Neural cell (in vitro differentiated cells): ENCODE data around the gene SLC25A39. TPM values are rescaled to one million over a fixed set of nuclear protein-coding genes. Genes with fewer than 3 reads are reported as not detected.

ENCODE experiments used
- H2AFZ ChIP-seq: fragments of 200-600, 300-800 bp; sonication (generic), shearing (Covaris generic); 2 replicates; pipeline ENCODE4 v1.6.0; 2014; ENCODE audit warnings: low read depth, mild to moderate bottlenecking, antibody characterized with exemption, low read length, moderate library complexity
- H3F3A ChIP-seq: fragments of 200-600 bp; shearing (Covaris generic); 2 replicates; pipeline ENCODE4 v1.6.1; 2016; ENCODE audit warnings: mild to moderate bottlenecking, moderate library complexity, mixed read lengths, antibody characterized with exemption, low read length; ENCODE audit not compliant: insufficient read depth, poor library complexity, severe bottlenecking
- H3K27ac ChIP-seq: fragments of 200-600, 300-800 bp; sonication (generic), shearing (Covaris generic); 2 replicates; pipeline ENCODE4 v1.5.1; 2014; ENCODE audit warnings: mild to moderate bottlenecking, low read length, moderate library complexity
- H3K27me3 ChIP-seq: fragments of 300-800, 200-600 bp; sonication (generic), shearing (Covaris generic); 2 replicates; pipeline ENCODE4 v1.6.0; 2014; ENCODE audit warnings: mild to moderate bottlenecking, low read depth, low read length, moderate library complexity; ENCODE audit not compliant: insufficient read depth
- H3K36me3 ChIP-seq: fragments of 300-800, 200-600 bp; sonication (generic), shearing (Covaris generic); 2 replicates; pipeline ENCODE4 v1.5.1; 2014; ENCODE audit warnings: mild to moderate bottlenecking, antibody characterized with exemption, low read length, moderate library complexity; ENCODE audit not compliant: insufficient read depth
- H3K4me2 ChIP-seq: fragments of 300-800, 200-600 bp; sonication (generic), shearing (Covaris generic); 2 replicates; pipeline ENCODE4 v1.6.0; 2014; ENCODE audit warnings: mild to moderate bottlenecking, low read length
- H3K4me3 ChIP-seq: fragments of 300-800, 200-600 bp; sonication (generic), shearing (Covaris generic); 2 replicates; pipeline ENCODE4 v1.5.1; 2014; ENCODE audit warnings: mild to moderate bottlenecking, low read length, moderate library complexity
- H3K79me2 ChIP-seq: fragments of 200-600 bp; shearing (Covaris generic); replicated peaks from 2 replicates; pipeline ENCODE4 v1.6.0; 2014; ENCODE audit warnings: mild to moderate bottlenecking, low read length, moderate library complexity; ENCODE audit not compliant: insufficient read depth
- H3K9ac ChIP-seq: fragments of 300-800, 200-600 bp; sonication (generic), shearing (Covaris generic); 2 replicates; pipeline ENCODE4 v1.6.1; 2016; ENCODE audit warnings: mild to moderate bottlenecking, low read length, mixed read lengths
- H3K9me2 ChIP-seq: fragments of 200-600 bp; shearing (Covaris generic); 2 replicates; pipeline ENCODE4 v1.6.1; 2016; ENCODE audit warnings: mild to moderate bottlenecking, low read length, mixed read lengths; ENCODE audit not compliant: insufficient read depth
- H3K9me3 ChIP-seq: fragments of 200-600, 300-800 bp; sonication (generic), shearing (Covaris generic); 2 replicates; pipeline ENCODE4 v1.6.1; 2016; ENCODE audit warnings: mild to moderate bottlenecking, mixed run types, low read length, moderate library complexity, mixed read lengths
- H4K20me1 ChIP-seq: fragments of 200-600 bp; shearing (Covaris generic); 2 replicates; pipeline ENCODE4 v1.6.1; 2016; ENCODE audit warnings: mild to moderate bottlenecking, mixed run types; ENCODE audit not compliant: insufficient read depth
- CTCF ChIP-seq: fragments of 450-650 bp; IDR thresholded peaks from 2 replicates; pipeline ENCODE4 v1.5.1; 2014; ENCODE audit warnings: antibody characterized with exemption, mild to moderate bottlenecking, moderate library complexity; ENCODE audit not compliant: poor library complexity, severe bottlenecking
- EP300 ChIP-seq: fragments of 450-650 bp; conservative IDR thresholded peaks from 2 replicates; pipeline ENCODE4 v1.6.1; 2014; ENCODE audit warnings: antibody characterized with exemption, mild to moderate bottlenecking, moderate library complexity; ENCODE audit not compliant: poor library complexity, severe bottlenecking
- EZH2 ChIP-seq: fragments of 200-600, 300-800 bp; shearing (Covaris generic), sonication (generic); IDR thresholded peaks from 2 replicates; pipeline ENCODE4 v1.6.1; 2014; ENCODE audit warnings: antibody characterized with exemption, low read length, borderline replicate concordance, mild to moderate bottlenecking; ENCODE audit not compliant: insufficient read depth, poor library complexity, severe bottlenecking
- MXI1 ChIP-seq: fragments of 450-650 bp; conservative IDR thresholded peaks from 2 replicates; pipeline ENCODE4 v1.6.1; 2014; ENCODE audit warnings: antibody characterized with exemption, mild to moderate bottlenecking; ENCODE audit not compliant: poor library complexity, severe bottlenecking
- POLR2AphosphoS5 ChIP-seq: IDR thresholded peaks from 2 replicates; pipeline ENCODE4 v1.6.1; 2012
- RAD21 ChIP-seq: fragments of 450-650 bp; conservative IDR thresholded peaks from 2 replicates; pipeline ENCODE4 v1.6.1; 2014; ENCODE audit warnings: antibody characterized with exemption, mild to moderate bottlenecking, moderate library complexity
- REST ChIP-seq: IDR thresholded peaks from 2 replicates; pipeline ENCODE4 v1.6.1; 2012; ENCODE audit warnings: borderline replicate concordance
- SMC3 ChIP-seq: fragments of 450-650 bp; conservative IDR thresholded peaks from 2 replicates; pipeline ENCODE4 v1.6.1; 2014; ENCODE audit warnings: antibody characterized with exemption, mild to moderate bottlenecking, moderate library complexity; ENCODE audit not compliant: poor library complexity
- TAF1 ChIP-seq: IDR thresholded peaks from 2 replicates; pipeline ENCODE4 v1.6.1; 2012; ENCODE audit warnings: low read depth
- polyA plus RNA-seq: library from polyadenylated mRNA; depleted of rRNA; stranded (reverse); fragments of >200 nt; gene quantifications from 2 replicates; pipeline ENCODE4 v1.2.3, GENCODE V29; 2014

The SLC25A39 gene
- polyA plus RNA-seq, 1 donor from 2014 or later = 73.4 TPM

DNA sequence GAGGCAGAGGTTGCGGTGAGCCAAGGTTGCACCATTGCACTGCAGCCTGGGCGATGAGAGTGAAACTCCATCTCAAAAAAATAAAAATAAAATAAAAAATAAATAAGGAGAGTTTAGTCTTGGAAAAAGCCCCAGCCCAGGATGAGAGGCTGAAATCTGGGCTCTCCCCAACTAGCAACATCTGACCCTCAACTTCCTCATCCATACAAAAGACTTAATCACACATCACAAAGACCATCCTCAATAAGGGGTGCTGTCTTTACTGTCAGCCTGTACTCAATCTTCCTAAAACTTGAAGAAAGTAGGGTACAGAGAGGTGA is 45.3 kb downstream of the SLC25A39 start:
- TF ChIP-seq MXI1 (no peak), SMC3 (no peak), TAF1 (no peak), POLR2AphosphoS5 (no peak), EP300 (no peak)
- H3K9me2 ChIP-seq = no peaks in the 10 kb centered on the region
- no peaks in the 10 kb centered on the region for H3K9me3 ChIP-seq
- H3K4me2 ChIP-seq = no peak overlapping the region
- no peak overlapping the region for H3K27ac ChIP-seq
- H3F3A ChIP-seq = no peaks in the 10 kb centered on the region
- H3K27me3 ChIP-seq = no peaks in the 10 kb centered on the region
- H3K9ac ChIP-seq = no peak overlapping the region
- H3K36me3 ChIP-seq = no peaks in the 10 kb centered on the region
- no peaks in the 10 kb centered on the region for H4K20me1 ChIP-seq
- H2AFZ ChIP-seq = no peak overlapping the region
- H3K79me2 ChIP-seq = no peaks in the 10 kb centered on the region
- no peak overlapping the region for H3K4me3 ChIP-seq

DNA sequence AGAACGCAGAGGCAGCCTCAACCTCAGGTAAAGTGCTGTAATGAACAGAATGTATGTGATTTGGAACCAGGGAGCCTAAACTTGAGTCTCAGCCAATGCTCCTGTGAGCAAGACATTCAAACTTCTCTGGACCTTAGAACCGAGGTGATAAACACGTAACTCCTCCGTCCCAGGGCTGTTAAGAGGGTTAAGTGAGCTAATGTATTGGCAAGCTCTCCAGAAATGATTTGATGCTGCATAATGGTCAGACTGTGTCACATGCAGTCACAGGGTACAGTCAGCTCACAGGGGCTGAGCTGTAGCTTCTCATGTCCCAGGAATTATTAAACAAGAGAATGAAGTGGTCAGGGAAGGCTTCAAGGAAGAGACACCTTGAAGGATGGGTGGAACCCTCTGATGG is 46.6 kb downstream of the SLC25A39 start:
- no peak overlapping the region for H3K9ac ChIP-seq
- no peak overlapping the region for H3K4me3 ChIP-seq
- H3K36me3 ChIP-seq = no peaks in the 10 kb centered on the region
- TF ChIP-seq POLR2AphosphoS5 (no peak), REST (no peak), TAF1 (no peak), EZH2 (no peak), CTCF (no peak), EP300 (no peak), RAD21 (no peak), MXI1 (no peak), SMC3 (no peak)
- H3K79me2 ChIP-seq = no peaks in the 10 kb centered on the region
- H3K4me2 ChIP-seq = no peak overlapping the region
- no peaks in the 10 kb centered on the region for H3K9me3 ChIP-seq
- no peak overlapping the region for H3K27ac ChIP-seq
- H4K20me1 ChIP-seq = no peaks in the 10 kb centered on the region
- no peaks in the 10 kb centered on the region for H3F3A ChIP-seq
- H3K27me3 ChIP-seq = no peaks in the 10 kb centered on the region
- no peaks in the 10 kb centered on the region for H3K9me2 ChIP-seq
- no peak overlapping the region for H2AFZ ChIP-seq

- no peaks in the 10 kb centered on the region for H3K79me2 ChIP-seq
- no peaks in the 10 kb centered on the region for H3K9me3 ChIP-seq
- H3K4me2 ChIP-seq = no peak overlapping the region
- H3K9me2 ChIP-seq = no peaks in the 10 kb centered on the region
- no peaks in the 10 kb centered on the region for H3F3A ChIP-seq
- H3K4me3 ChIP-seq = no peak overlapping the region
- H3K36me3 ChIP-seq = no peaks in the 10 kb centered on the region
- TF ChIP-seq REST (no peak), POLR2AphosphoS5 (no peak), MXI1 (no peak), RAD21 (no peak), CTCF (no peak), EP300 (no peak), SMC3 (no peak), EZH2 (no peak), TAF1 (no peak)
- no peaks in the 10 kb centered on the region for H3K27me3 ChIP-seq
- H4K20me1 ChIP-seq = no peaks in the 10 kb centered on the region
- no peak overlapping the region for H3K27ac ChIP-seq
- H3K9ac ChIP-seq = no peak overlapping the region
- H2AFZ ChIP-seq = no peak overlapping the region
Observed at GRCh38 chr17:44273607-44274006, 51.0 kb downstream of the SLC25A39 start.
